Stomach (tissue), 4 donors: Measurements from ENCODE around the gene AKAP13.

Experiments used
- CTCF ChIP-seq, 7 experiments: fragments of 450-650 bp in 4 of 7; fragments of 200-600 bp in 3 of 7; sonication (generic) in 3 of 7; IDR thresholded peaks; one replicate each; pipeline ENCODE4 v1.5.1; 2016 to 2019; ENCODE audit warnings: antibody characterized with exemption in 7 of 7, control low read depth in 2 of 7, mild to moderate bottlenecking in 1 of 7
- POLR2AphosphoS5 ChIP-seq, 3 donors: sonication (generic); formaldehyde crosslinking; IDR thresholded peaks; one replicate each; pipeline ENCODE4 v1.6.1; 2016; ENCODE audit warnings: antibody characterized with exemption in 3 of 3

GRCh38 chr15:85632014-85632413 lies 251.6 kb downstream of the AKAP13 start:
- TF ChIP-seq CTCF (IDR thresholded peaks at IDR 0.05) (no peak), POLR2AphosphoS5 (IDR thresholded peaks at IDR 0.05) (no peak)
